SK-N-MC (cell line): ENCODE data around the gene C1orf116.

ENCODE experiments used
- DNase-seq: peaks from one replicate; pipeline ENCODE4 v3.0.0-alpha.2; 2011; ENCODE audit warnings: low read depth, low spot score
- H3K27ac ChIP-seq: fragments of 200-600 bp; sonication (generic); 2 replicates; pipeline ENCODE4 v1.5.1; 2016; ENCODE audit warnings: mixed run types
- H3K36me3 ChIP-seq: fragments of 200-600 bp; sonication (generic); 2 replicates; pipeline ENCODE4 v1.6.1; 2017; ENCODE audit warnings: antibody characterized with exemption, low read length, mixed read lengths; ENCODE audit not compliant: insufficient read depth
- H3K4me3 ChIP-seq: fragments of 200-600 bp; sonication (generic); 2 replicates; pipeline ENCODE4 v1.5.1; 2016
- H3K9ac ChIP-seq: fragments of 200-600 bp; sonication (generic); 2 replicates; pipeline ENCODE4 v1.8.0; 2017; ENCODE audit warnings: mixed run types, mixed read lengths; ENCODE audit not compliant: insufficient read length
- H3K9me3 ChIP-seq: fragments of 200-600 bp; sonication (generic); 2 replicates; pipeline ENCODE4 v1.6.1; 2017; ENCODE audit warnings: low read depth, mild to moderate bottlenecking, antibody characterized with exemption, low read length, moderate library complexity, mixed read lengths
- EZH2 ChIP-seq: fragments of 200-600 bp; sonication (generic); IDR thresholded peaks from one replicate; pipeline ENCODE4 v1.6.1; 2017; ENCODE audit warnings: antibody characterized with exemption
- FOXP2 ChIP-seq: optimal IDR thresholded peaks from 2 replicates; pipeline ENCODE3; 2011; ENCODE audit warnings: mild to moderate bottlenecking, moderate library complexity; ENCODE audit not compliant: insufficient read depth; ENCODE audit errors: extremely low read length, control extremely low read depth
- POLR2AphosphoS5 ChIP-seq: IDR thresholded peaks from 2 replicates; pipeline ENCODE4 v1.6.1; 2012; ENCODE audit warnings: mild to moderate bottlenecking, low read depth, low read length, borderline replicate concordance

The C1orf116 gene

GRCh38 chr1:206970446-206970845, 62.1 kb downstream of the C1orf116 start, which contains the start of gene FCAMR:
Gene FCAMR (minus strand): TSS chr1:206970460. CDS start chr1:206970125, 335 bp downstream.
- Histone ChIP-seq H3K9me3 (no peaks in the 10 kb centered on the region), H3K9ac (no peak within 1 kb of the TSS), H3K27ac (no peak within 1 kb of the TSS), H3K36me3 (no peaks in the 10 kb centered on the region), H3K4me3 (no peak within 1 kb of the TSS)
- no peak for DNase-seq
- TF ChIP-seq EZH2 (no peak), POLR2AphosphoS5 (no peak), FOXP2 (no peak)

- Histone ChIP-seq H3K4me3 (no peak overlapping the region), H3K9ac (no peak overlapping the region), H3K27ac (no peak overlapping the region), H3K9me3 (no peaks in the 10 kb centered on the region), H3K36me3 (no peaks in the 10 kb centered on the region)
- no peak for TF ChIP-seq FOXP2
- no peak for TF ChIP-seq EZH2
- TF ChIP-seq POLR2AphosphoS5: no peak
- no peak for DNase-seq
Measured at GRCh38 chr1:206969090-206969489, 63.5 kb downstream of the C1orf116 start.
